ENCODE measurements around the gene CCDC148.
"Not testable (repeated sequence)": the region's sequence is repeated elsewhere in the genome, so short reads cannot be mapped to it uniquely, and the experiment has no call there.

Gene CCDC148

GRCh38 chr2:158291544-158292180 lies 164.9 kb downstream of the CCDC148 start:
- DNase-seq (ENCODE audit: low read depth in 3 of 3) = no peak

DNA sequence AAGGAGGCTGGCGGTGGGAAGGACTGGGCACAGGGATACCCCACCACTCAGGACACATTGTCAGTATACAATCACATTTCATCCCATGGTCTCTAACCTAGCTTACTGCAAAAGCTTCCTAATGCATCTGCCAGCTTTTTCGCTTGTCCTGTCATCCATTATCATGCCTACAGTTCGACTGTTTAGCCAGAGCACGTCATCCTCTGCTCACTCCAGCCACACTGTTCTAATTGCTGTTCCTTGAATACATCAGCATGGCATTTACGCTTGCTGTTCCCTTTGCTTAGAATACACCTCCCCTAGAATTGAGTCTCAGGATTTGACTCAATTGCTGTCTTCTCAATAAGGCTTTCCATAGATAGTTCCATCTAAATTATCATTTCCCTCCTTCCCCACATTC lies 166.3 kb downstream of the CCDC148 start:
- DNase-seq (ENCODE audit: low read depth in 3 of 3) = no peak

DNA sequence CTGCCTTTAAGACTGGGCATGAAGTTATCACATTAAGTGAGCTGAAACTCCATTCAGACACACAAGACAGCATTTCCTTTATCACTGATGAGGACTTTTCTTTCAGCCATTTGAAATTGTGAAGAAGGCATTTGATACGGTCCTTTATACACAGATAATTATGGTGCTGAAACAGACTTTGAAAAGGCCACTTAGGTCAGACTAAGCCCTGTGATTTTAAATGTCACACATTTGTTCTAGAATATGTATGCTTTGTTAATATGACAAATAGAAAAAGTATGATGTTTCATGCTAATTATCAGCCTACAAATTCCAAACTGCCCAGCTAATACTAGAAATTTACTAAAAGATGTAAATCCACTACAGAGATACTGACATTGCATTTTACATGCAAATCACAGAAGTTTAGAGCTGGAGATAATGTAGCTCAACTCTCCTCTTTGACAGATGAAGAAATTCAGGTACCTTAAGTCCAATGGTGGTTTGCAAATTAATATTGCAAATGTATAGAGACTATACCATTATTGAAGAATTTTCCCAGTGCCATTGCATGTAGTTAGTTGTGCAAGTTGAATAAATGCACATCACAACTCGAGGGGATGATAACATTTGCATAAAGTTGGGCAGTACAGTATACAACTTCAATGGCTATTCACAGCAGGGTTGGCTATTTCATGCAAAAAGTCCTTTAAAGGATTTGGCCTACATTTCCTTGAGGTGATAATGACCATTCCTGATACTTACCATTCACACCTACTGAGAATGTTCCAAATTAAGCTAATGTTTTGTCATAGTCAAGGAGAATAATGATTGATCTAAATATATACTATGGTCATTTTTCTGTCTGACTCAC lies 179.7 kb downstream of the CCDC148 start:
- no peak for DNase-seq (ENCODE audit: low read depth in 3 of 3)

- DNase-seq (ENCODE audit: low read depth in 3 of 3) = no peak
Measured at GRCh38 chr2:158273791-158274190, 182.8 kb downstream of the CCDC148 start.

DNA sequence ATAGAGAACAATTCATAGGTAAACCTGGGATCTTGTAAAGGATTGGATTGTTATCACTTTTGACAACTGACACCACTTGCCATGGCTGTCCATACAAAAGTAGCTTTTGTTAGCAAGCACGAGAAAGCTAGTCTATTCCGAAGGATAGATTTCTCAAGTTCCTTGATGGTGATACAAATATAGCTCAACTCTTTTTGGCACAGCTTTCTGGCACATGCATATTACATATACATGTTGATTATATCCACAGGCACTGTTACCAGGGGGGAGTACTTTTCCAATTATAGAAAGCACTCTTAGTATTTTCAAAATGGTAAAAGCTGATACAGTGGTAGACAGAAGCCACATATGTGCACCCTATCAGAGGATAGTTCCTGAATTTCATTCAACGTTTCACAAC lies 186.0 kb downstream of the CCDC148 start:
- DNase-seq (ENCODE audit: low read depth in 3 of 3) = no peak

DNA sequence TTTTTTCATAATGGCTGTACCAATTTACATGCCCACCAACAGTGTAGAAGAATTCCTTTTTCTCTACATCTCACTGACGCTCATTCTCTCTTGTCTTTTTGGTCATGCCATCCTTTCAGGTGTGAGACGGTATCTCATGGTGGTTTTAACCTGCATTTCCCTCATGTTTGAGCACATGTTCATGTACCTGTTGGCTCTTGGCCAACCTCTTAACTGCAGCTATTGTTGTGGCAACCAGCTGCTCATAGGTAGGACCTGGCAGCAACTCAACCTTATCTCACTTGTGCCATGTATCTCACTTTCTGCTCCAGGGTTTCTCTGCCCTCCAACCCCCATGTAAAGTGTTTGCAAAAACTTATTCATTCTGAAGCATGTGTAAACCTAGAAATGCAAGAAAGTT lies 187.4 kb downstream of the CCDC148 start:
- no peak for DNase-seq (ENCODE audit: low read depth in 3 of 3)

GRCh38 chr2:158266111-158266510 lies 190.4 kb downstream of the CCDC148 start:
- no peak for DNase-seq (ENCODE audit: low read depth in 3 of 3)

DNA sequence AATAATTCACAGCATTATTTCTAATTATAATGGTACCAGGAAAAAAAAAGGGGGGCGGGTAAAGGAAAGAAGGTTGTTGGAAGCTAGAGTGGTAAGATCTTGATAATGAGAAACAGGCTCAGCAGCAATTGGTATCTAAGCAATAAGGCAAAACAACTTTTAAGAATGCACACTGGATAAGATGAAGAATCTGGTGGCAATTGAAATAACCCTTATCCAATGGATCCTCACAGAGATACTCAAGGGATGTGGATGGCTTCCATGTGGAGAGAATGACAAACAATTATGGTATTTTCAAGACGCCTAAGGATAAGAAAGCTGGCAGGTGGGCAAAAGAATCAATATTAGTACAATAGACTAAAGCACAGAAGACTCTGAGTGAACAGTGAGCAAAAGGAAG lies 201.3 kb downstream of the CCDC148 start:
- no peak for DNase-seq (ENCODE audit: low read depth in 3 of 3)

- DNase-seq (ENCODE audit: low read depth in 3 of 3) = no peak
Measured at GRCh38 chr2:158253170-158253569, 203.4 kb downstream of the CCDC148 start.

GRCh38 chr2:158251356-158251755 lies 205.2 kb downstream of the CCDC148 start:
- no peak for DNase-seq (ENCODE audit: low read depth in 3 of 3)

GRCh38 chr2:158243392-158243791 lies 213.2 kb downstream of the CCDC148 start:
- DNase-seq (ENCODE audit: low read depth in 3 of 3) = no peak

- no peak for DNase-seq (ENCODE audit: low read depth in 3 of 3)
Measured at GRCh38 chr2:158242280-158242679, 214.3 kb downstream of the CCDC148 start.

DNA sequence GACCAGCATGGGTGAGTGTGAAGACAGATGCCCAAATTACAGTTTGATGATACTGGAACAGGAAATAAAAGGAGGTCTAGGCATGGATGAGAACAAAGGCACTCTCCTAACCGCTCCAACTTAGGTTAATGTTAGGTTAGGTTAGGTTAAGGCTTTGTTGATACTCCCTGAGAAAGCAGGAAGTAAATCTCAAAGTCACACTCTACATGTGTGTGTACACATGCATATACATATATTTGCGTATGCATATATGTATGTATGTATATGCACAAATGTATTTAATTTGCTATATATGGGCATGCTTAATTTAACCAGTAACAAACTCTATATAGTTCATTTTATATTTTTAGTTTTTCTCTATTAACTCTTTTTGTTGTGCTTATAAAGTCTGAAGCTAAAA lies 215.6 kb downstream of the CCDC148 start:
- no peak for DNase-seq (ENCODE audit: low read depth in 3 of 3)

DNA sequence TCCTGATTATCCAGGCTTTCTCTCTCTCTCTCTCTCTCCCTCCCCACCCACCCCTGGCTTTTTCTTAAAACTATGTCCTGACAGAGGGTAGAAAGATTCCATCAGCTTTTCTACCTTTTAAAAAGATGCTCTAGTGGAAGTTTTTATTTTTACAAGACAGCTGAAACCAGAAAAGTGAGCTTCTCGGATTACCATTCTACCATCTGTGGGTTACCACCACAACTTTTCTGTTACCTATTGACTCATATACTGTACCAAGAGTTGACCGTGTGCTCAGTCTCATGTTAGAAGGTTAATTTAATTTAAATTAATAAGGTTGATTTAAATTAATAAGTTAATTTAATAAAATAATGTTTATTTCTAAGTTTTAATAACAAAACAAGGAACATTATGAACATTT lies 217.3 kb downstream of the CCDC148 start:
- no peak for DNase-seq (ENCODE audit: low read depth in 3 of 3)

- DNase-seq (ENCODE audit: low read depth in 3 of 3) = no peak
Measured at GRCh38 chr2:158234497-158234896, 222.1 kb downstream of the CCDC148 start.

DNA sequence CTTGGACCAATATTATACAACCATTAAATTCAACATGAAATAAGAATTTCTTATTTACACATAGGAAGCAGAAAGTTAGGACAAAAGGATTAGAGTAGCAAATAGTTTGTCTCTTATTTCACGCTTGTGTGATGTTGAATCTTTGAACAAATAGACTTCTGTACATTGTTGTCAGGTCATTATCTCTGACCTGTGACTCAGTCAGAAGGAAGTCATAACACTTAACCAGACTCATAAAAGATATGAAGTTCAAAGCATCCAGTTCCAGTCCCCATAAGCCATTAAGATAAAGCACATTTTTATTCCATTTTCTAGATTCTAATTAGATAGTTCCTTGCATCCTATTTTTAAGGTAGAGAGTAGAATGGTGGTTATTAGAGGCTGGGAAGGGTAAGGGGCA lies 224.1 kb downstream of the CCDC148 start:
- no peak for DNase-seq (ENCODE audit: low read depth in 3 of 3)

DNA sequence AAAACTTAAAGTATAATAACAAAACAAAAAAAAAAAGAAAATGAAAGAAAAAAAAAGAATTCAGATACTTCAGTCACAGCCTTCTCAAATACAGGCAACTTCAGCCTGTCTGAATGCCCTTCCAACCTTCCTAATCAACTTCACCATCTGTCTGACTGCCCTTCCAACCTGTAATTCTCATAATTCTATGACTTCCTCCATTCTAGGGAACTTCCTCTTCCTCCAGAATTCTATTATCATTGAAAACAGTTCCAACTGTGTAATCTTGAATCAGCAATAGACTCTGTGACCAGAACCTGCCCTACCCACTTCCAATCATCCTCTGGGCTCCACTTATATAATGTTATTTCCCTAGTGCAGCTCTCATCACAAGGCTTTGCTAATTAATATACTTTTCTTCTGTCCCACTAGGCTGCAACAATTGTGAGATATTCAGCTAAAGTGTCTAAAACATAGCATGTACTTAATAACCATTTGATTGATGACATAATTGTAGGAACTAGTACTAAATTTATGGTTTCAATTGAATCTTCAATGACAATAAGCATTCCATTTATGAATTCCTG lies 227.5 kb downstream of the CCDC148 start:
- no peak for DNase-seq (ENCODE audit: low read depth in 3 of 3)

- not testable (repeated sequence) for DNase-seq (ENCODE audit: low read depth in 3 of 3)
Measured at GRCh38 chr2:158223066-158223465, 233.5 kb downstream of the CCDC148 start.

GRCh38 chr2:158221063-158222020 lies 235.2 kb downstream of the CCDC148 start:
- DNase-seq (ENCODE audit: low read depth in 3 of 3) = no peak

- no peak for DNase-seq (ENCODE audit: low read depth in 3 of 3)
Measured at GRCh38 chr2:158217593-158217992, 239.0 kb downstream of the CCDC148 start.

DNA sequence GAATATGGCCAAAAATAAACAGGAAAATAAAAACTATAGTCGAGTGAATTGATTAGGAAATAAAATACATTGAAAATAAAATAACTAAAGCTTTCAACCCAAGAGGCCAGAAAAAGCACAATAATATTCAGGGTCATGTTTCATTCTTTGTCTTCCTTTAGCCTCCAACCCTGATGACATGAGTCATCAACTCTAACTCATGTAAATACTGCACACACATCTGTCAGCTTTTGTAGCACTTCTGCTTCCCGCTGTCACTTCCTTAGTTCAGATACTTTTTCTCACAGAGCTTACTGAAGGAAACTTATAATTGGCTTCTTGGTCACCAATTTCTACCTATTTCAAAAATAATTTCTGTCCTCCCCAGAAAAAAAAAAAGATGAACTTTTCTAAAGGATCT lies 242.1 kb downstream of the CCDC148 start:
- DNase-seq (ENCODE audit: low read depth in 3 of 3) = no peak

- no peak for DNase-seq (ENCODE audit: low read depth in 3 of 3)
Measured at GRCh38 chr2:158213773-158214172, 242.8 kb downstream of the CCDC148 start.

Measured in stimulated activated CD4-positive, alpha-beta T cell treated with anti-CD3 and anti-CD28 coated beads, TNF-alpha, amount 100 ng/mL, for 24 hours (primary cell).